Pancreas (tissue), 10 donors: ENCODE data around the gene SKAP1. TPM values are rescaled to one million over a fixed set of nuclear protein-coding genes. Genes with fewer than 3 reads are reported as not detected.

Experiments used
- ATAC-seq, 4 donors: fragments of 200-7000 bp; cut with Tn5 transposase; one replicate each; pipeline versions ENCODE4 v1.8.0 to v1.9.1; 2020; ENCODE audit warnings: mild to moderate bottlenecking in 4 of 4, moderate library complexity in 4 of 4
- DNase-seq, 6 donors: peaks; one replicate each; pipeline ENCODE4 v3.0.0-alpha.2; 2020
- FAIRE-seq: peaks from 2 replicates; lab custom pipeline; 2012; peaks lifted over from hg19 to GRCh38; lab: Jason Lieb, UNC
- H3K27ac ChIP-seq, 4 donors: fragments of 200-600 bp; sonication (generic); 1 replicate in 3 of 4; 2 replicates in 1 of 4; pipeline versions ENCODE4 v1.5.0 to v1.8.0; 2020
- H3K27me3 ChIP-seq, 4 donors: fragments of 200-600 bp; one replicate each; pipeline ENCODE4 v1.8.0; 2021
- H3K36me3 ChIP-seq, 3 donors: fragments of 200-600 bp; sonication (generic) in 1 of 3; one replicate each; pipeline versions ENCODE4 v1.5.0 to v1.8.0; 2020 to 2021
- H3K4me1 ChIP-seq, 3 donors: fragments of 200-600 bp; one replicate each; pipeline ENCODE4 v1.8.0; 2021
- H3K4me3 ChIP-seq, 4 donors: fragments of 200-600 bp; sonication (generic) in 2 of 4; one replicate each; pipeline versions ENCODE4 v1.5.0 to v1.8.0; 2020 to 2021
- H3K9me3 ChIP-seq, 4 donors: fragments of 200-600 bp; one replicate each; pipeline ENCODE4 v1.8.0; 2021
- WGBS, 2 donors: extraction: QIAGEN DNeasy Blood & Tissue Kit; methylation state at CpG; one replicate each; pipeline ENCODE4 v1.1.7; 2013; 5-methylcytosine and 5-hydroxymethylcytosine counted together
- intact Hi-C, 3 donors: fragments of 100-400 bp; cut with DNase I; formaldehyde crosslinking; loops; one replicate each; pipeline versions ENCODE4 v1.11.1 to v1.14.2; 2022
- polyA plus RNA-seq, 2 donors: library from polyadenylated mRNA; stranded (reverse); fragments of 200-250 nt; gene quantifications; one replicate each; pipeline ENCODE4 v1.2.3, GENCODE V29; 2013
- total RNA-seq, 6 donors: library from RNA; stranded (reverse); fragmentation: NEBNext Ultra II Directional in 4 of 6; extraction: Animal tissue kit (Norgen Biotek cat#: 25700) in 4 of 6; gene quantifications; one replicate each; pipeline versions ENCODE4 v1.2.1 to v1.2.4, GENCODE V29; 2021 to 2023
- TF ChIP-seq, protein P1 (sequence below), 4 donors: fragments of 200-600 bp; sonication (generic) in 3 of 4; IDR thresholded peaks; one replicate each; pipeline versions ENCODE4 v1.5.0 to v1.8.0; 2021; ENCODE audit warnings: antibody characterized with exemption in 4 of 4
- donor health status: healthy with polysubstance abuse.
- donor health status: DM: no; HTN: no; CAD: no; lungs with moderate emphysema.
- donor health status: DM: no; HTN: no; CAD: no.
- donor health status: control.
- donor health status: control.
- donor health status: Bipolar disorder and iron deficiency.
- donor health status: DM: yes; HTN: yes; CAD: no.
- donor health status: DM: no; HTN: no; CAD: no.
- donor health status: DM: no; HTN: no; CAD: no.
- donor health status: DM: yes; HTN: yes; CAD: no.

The SKAP1 gene
- total and polyA plus RNA-seq, 8 donors = 0.92 to 5.2 (median 3.0) TPM

DNA sequence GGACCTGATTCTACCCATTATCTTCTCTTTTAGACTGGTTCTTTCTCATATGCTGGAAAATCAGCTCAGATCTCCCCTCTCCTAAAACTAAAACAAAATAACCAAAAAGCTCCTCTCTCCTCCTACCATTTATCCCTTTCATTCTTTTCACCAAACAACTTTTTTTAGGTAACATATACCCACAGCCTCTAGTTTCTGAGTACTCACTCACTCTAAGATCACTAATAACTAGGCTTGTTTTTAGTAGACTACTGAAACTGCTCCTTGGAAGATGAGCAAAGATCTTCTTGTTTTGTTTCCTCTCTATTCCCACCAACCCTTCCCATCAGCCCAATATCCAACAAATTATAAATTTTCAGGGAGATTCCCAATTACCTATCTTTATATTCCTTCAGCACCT, 129.0 kb downstream of the SKAP1 start:
- FAIRE-seq (no peak), ATAC-seq (no peak), DNase-seq (no peak)
- peaks cover 0 to 14% (median 0%) of the 10 kb centered on the region in 4 donors for H3K27me3 ChIP-seq
- no peak overlapping the region for H3K4me3 ChIP-seq
- H3K9me3 ChIP-seq = no peaks in the 10 kb centered on the region
- no peak overlapping the region for H3K27ac ChIP-seq
- TF ChIP-seq, protein P1, sequence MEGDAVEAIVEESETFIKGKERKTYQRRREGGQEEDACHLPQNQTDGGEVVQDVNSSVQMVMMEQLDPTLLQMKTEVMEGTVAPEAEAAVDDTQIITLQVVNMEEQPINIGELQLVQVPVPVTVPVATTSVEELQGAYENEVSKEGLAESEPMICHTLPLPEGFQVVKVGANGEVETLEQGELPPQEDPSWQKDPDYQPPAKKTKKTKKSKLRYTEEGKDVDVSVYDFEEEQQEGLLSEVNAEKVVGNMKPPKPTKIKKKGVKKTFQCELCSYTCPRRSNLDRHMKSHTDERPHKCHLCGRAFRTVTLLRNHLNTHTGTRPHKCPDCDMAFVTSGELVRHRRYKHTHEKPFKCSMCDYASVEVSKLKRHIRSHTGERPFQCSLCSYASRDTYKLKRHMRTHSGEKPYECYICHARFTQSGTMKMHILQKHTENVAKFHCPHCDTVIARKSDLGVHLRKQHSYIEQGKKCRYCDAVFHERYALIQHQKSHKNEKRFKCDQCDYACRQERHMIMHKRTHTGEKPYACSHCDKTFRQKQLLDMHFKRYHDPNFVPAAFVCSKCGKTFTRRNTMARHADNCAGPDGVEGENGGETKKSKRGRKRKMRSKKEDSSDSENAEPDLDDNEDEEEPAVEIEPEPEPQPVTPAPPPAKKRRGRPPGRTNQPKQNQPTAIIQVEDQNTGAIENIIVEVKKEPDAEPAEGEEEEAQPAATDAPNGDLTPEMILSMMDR (IDR thresholded peaks at IDR 0.05) = no peak
- intact Hi-C loops = no loop called here
- H3K36me3 ChIP-seq = no peaks in the 10 kb centered on the region
- no peaks in the 10 kb centered on the region for H3K4me1 ChIP-seq

- no peaks in the 10 kb centered on the region for H3K36me3 ChIP-seq
- intact Hi-C loops = no loop called here
- H3K27me3 ChIP-seq = peaks cover 0 to 14% (median 0%) of the 10 kb centered on the region in 4 donors
- no peaks in the 10 kb centered on the region for H3K9me3 ChIP-seq
- DNase-seq = no peak
- ATAC-seq = no peak
- TF ChIP-seq, protein P1 (IDR thresholded peaks at IDR 0.05) = no peak
- WGBS, 2 donors = 83 to 93% methylated on average over 1 of the region's 1 CpG
- no peak overlapping the region for H3K27ac ChIP-seq
- no peaks in the 10 kb centered on the region for H3K4me1 ChIP-seq
- no peak for FAIRE-seq
- no peak overlapping the region for H3K4me3 ChIP-seq
Measured at GRCh38 chr17:48299760-48300159, 130.3 kb downstream of the SKAP1 start.

DNA sequence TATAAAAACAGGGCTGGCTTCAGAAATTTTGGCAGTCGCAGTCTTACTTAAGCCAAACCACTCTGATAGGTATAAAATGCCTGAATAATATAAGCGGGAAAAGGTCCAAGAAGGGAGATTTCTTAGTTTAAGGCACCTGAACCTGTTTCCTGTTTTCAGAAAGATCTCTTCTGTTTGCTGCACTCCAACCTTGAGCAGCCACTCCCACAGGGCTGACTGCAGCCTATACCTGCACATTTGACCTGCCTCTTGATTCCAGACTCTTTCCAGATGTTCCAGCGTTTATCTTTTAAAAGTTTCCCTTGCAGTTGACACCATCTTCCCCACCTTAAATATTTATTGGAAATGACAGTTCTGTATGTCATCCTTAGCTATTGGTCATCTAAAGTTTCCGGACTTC, 132.2 kb downstream of the SKAP1 start:
- Histone ChIP-seq H3K9me3 (no peaks in the 10 kb centered on the region), H3K27ac (no peak overlapping the region), H3K27me3 (peaks cover 0 to 17% (median 0%) of the 10 kb centered on the region in 4 donors), H3K36me3 (no peaks in the 10 kb centered on the region), H3K4me1 (no peaks in the 10 kb centered on the region), H3K4me3 (no peak overlapping the region)
- intact Hi-C loops = no loop called here
- DNase-seq (no peak), ATAC-seq (no peak), FAIRE-seq (no peak)
- TF ChIP-seq, protein P1 (IDR thresholded peaks at IDR 0.05) = no peak
- 68 to 70% methylated on average over 4 of the region's 4 CpGs for WGBS, 2 donors

DNA sequence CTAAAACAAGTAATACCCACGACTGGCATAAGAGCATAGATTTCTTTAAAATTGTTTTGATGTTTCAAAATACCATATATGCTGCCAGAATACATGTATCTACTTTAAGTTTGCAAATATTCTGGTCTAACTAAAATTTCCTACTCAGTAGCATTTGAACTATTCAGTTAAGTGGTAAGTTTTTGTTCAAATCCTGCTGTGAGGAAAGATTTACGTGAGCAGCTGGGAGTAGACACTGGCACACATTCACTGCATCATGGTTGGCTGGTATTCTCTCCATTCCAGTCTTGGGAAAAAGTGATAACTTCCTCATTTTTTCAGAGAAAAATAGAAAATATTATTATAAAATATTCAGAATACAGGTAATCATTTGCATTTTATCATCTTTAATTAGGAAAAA, 133.6 kb downstream of the SKAP1 start:
- intact Hi-C loops = no loop called here
- TF ChIP-seq, protein P1 (IDR thresholded peaks at IDR 0.05) = no peak
- FAIRE-seq (no peak), DNase-seq (no peak), ATAC-seq (no peak)
- Histone ChIP-seq H3K27ac (no peak overlapping the region), H3K36me3 (no peaks in the 10 kb centered on the region), H3K4me3 (no peak overlapping the region), H3K27me3 (peaks cover 0 to 25% (median 0%) of the 10 kb centered on the region in 4 donors), H3K4me1 (no peaks in the 10 kb centered on the region), H3K9me3 (no peaks in the 10 kb centered on the region)
- WGBS, 2 donors = 86 to 91% methylated on average over 2 of the region's 2 CpGs

- Histone ChIP-seq H3K9me3 (no peaks in the 10 kb centered on the region), H3K27ac (no peak overlapping the region), H3K36me3 (no peaks in the 10 kb centered on the region), H3K27me3 (peaks cover 0 to 29% (median 0%) of the 10 kb centered on the region in 4 donors), H3K4me3 (no peak overlapping the region), H3K4me1 (no peaks in the 10 kb centered on the region)
- intact Hi-C loops = no loop called here
- TF ChIP-seq, protein P1 (IDR thresholded peaks at IDR 0.05) = no peak
- no peak for DNase-seq
- 72 to 78% methylated on average over 7 of the region's 7 CpGs for WGBS, 2 donors
- peak in 2 of 4 donors; percentile 22 to 60 for ATAC-seq
- FAIRE-seq = no peak
Measured at GRCh38 chr17:48295362-48296288, 134.4 kb downstream of the SKAP1 start.
